Breast epithelium (tissue), 4 donors: Measurements from ENCODE around the gene NDUFB8. TPM values are rescaled to one million over a fixed set of nuclear protein-coding genes. Genes with fewer than 3 reads are reported as not detected.
A peak's percentile ranks its signal among the peaks of the same experiment; 100 is the strongest.

Experiments
- DNase-seq, 2 donors: peaks; one replicate each; pipeline ENCODE4 v3.0.0-alpha.2; 2019; ENCODE audit warnings: low spot score in 2 of 2
- H3K27ac ChIP-seq, 2 donors: fragments of 200-600 bp; sonication (generic) in 1 of 2; one replicate each; pipeline ENCODE4 v1.5.1; 2016 to 2019; ENCODE audit warnings: mild to moderate bottlenecking in 1 of 2
- H3K27me3 ChIP-seq, 2 donors: fragments of 200-600 bp; sonication (generic) in 1 of 2; one replicate each; pipeline versions ENCODE4 v1.5.1 to v1.6.0; 2017 to 2019; ENCODE audit warnings: control low read depth in 1 of 2, mild to moderate bottlenecking in 1 of 2
- H3K36me3 ChIP-seq: fragments of 200-600 bp; one replicate; pipeline ENCODE4 v1.5.1; 2019
- H3K4me1 ChIP-seq, 2 donors: fragments of 200-600 bp; sonication (generic); one replicate each; pipeline ENCODE4 v1.5.1; 2016 to 2019; ENCODE audit warnings: control low read depth in 1 of 2
- H3K4me3 ChIP-seq, 3 donors: fragments of 200-600 bp; sonication (generic); 1 replicate in 2 of 3; 2 replicates in 1 of 3; pipeline ENCODE4 v1.5.1; 2016 to 2019; ENCODE audit warnings: mild to moderate bottlenecking in 3 of 3, moderate library complexity in 2 of 3
- H3K9me3 ChIP-seq, 2 donors: fragments of 200-600 bp; sonication (generic) in 1 of 2; one replicate each; pipeline ENCODE4 v1.5.1; 2016 to 2019; ENCODE audit warnings: control low read depth in 1 of 2
- CTCF ChIP-seq, 3 donors: fragments of 450-650 bp; IDR thresholded peaks; one replicate each; pipeline ENCODE4 v1.5.1; 2016 to 2017; ENCODE audit warnings: antibody characterized with exemption in 3 of 3, mild to moderate bottlenecking in 3 of 3, moderate library complexity in 3 of 3
- POLR2A ChIP-seq: fragments of 450-650 bp; IDR thresholded peaks from one replicate; pipeline ENCODE4 v1.6.1; 2016; ENCODE audit warnings: antibody characterized with exemption, mild to moderate bottlenecking, moderate library complexity
- POLR2AphosphoS5 ChIP-seq, 3 donors: sonication (generic); formaldehyde crosslinking; IDR thresholded peaks; one replicate each; pipeline ENCODE4 v1.6.1; 2017; ENCODE audit warnings: antibody characterized with exemption in 3 of 3
- intact Hi-C: fragments of 100-400 bp; cut with DNase I; formaldehyde crosslinking; loops from one replicate; pipeline ENCODE4 v1.15.1; 2023; ENCODE audit warnings: low total_unique reads
- total RNA-seq, 3 donors: library from RNA; depleted of rRNA; stranded (reverse); fragments of >200 nt; gene quantifications; one replicate each; pipeline ENCODE4 v1.1.0, GENCODE V29; 2016

Gene NDUFB8
- total RNA-seq, 3 donors from 2014 or later, result 143 to 148 (median 144) TPM

- Histone ChIP-seq H3K36me3 (no peaks in the 10 kb centered on the region), H3K27me3 (peaks cover 0 to 55% of the 10 kb centered on the region in 2 donors), H3K4me3 (peak overlapping the region in 2 of 3 donors; percentile 30 to 53), H3K27ac (no peak overlapping the region), H3K4me1 (no peaks in the 10 kb centered on the region), H3K9me3 (no peaks in the 10 kb centered on the region)
- TF ChIP-seq POLR2AphosphoS5 (IDR thresholded peaks at IDR 0.05) (no peak), CTCF (IDR thresholded peaks at IDR 0.05) (no peak), POLR2A (no peak)
- DNase-seq, result no peak
- intact Hi-C loops, result no loop called here
Observed at GRCh38 chr10:100570506-100570905, 40.8 kb upstream of the NDUFB8 start.

GRCh38 chr10:100569687-100570481, 40.2 kb upstream of the NDUFB8 start:
- Histone ChIP-seq H3K27ac (no peak overlapping the region), H3K4me1 (no peaks in the 10 kb centered on the region), H3K27me3 (peaks cover 0 to 55% of the 10 kb centered on the region in 2 donors), H3K36me3 (no peaks in the 10 kb centered on the region), H3K4me3 (peak overlapping the region in 2 of 3 donors; percentile 30 to 53), H3K9me3 (no peaks in the 10 kb centered on the region)
- no peak for DNase-seq
- intact Hi-C loops, result no loop called here
- no peak for TF ChIP-seq POLR2AphosphoS5 (IDR thresholded peaks at IDR 0.05)
- no peak for TF ChIP-seq CTCF (IDR thresholded peaks at IDR 0.05)
- TF ChIP-seq POLR2A, result no peak

- intact Hi-C loops, result no loop called here
- no peaks in the 10 kb centered on the region for H3K9me3 ChIP-seq
- H3K4me1 ChIP-seq, result no peaks in the 10 kb centered on the region
- no peak for TF ChIP-seq CTCF (IDR thresholded peaks at IDR 0.05)
- TF ChIP-seq POLR2A, result no peak
- no peak for TF ChIP-seq POLR2AphosphoS5 (IDR thresholded peaks at IDR 0.05)
- peaks cover 0 to 62% of the 10 kb centered on the region in 2 donors for H3K27me3 ChIP-seq
- H3K36me3 ChIP-seq, result no peaks in the 10 kb centered on the region
- H3K4me3 ChIP-seq, result no peak overlapping the region
- no peak overlapping the region for H3K27ac ChIP-seq
- no peak for DNase-seq
Observed at GRCh38 chr10:100568912-100569311, 39.2 kb upstream of the NDUFB8 start.

GRCh38 chr10:100567826-100568225, 38.2 kb upstream of the NDUFB8 start:
- peaks cover 0 to 70% of the 10 kb centered on the region in 2 donors for H3K27me3 ChIP-seq
- no peak for DNase-seq

More at GRCh38 chr10:100567826-100568225, 38.2 kb upstream of the NDUFB8 start:
- Histone ChIP-seq H3K4me1 (no peaks in the 10 kb centered on the region), H3K9me3 (no peaks in the 10 kb centered on the region), H3K36me3 (no peaks in the 10 kb centered on the region), H3K27ac (no peak overlapping the region), H3K4me3 (no peak overlapping the region)
- no peak for TF ChIP-seq POLR2A
- no peak for TF ChIP-seq CTCF (IDR thresholded peaks at IDR 0.05)
- TF ChIP-seq POLR2AphosphoS5 (IDR thresholded peaks at IDR 0.05), result no peak
- intact Hi-C loops, result no loop called here
